Smooth muscle cell (in vitro differentiated cells): ENCODE data around the gene AGPAT4. TPM values are rescaled to one million over a fixed set of nuclear protein-coding genes. Genes with fewer than 3 reads are reported as not detected.

Source experiments
- DNase-seq: peaks from one replicate; lab custom pipeline; 2025; ENCODE audit not compliant: unreplicated experiment; lab: John Stamatoyannopoulos, UW
- H2AFZ ChIP-seq: fragments of 200-600 bp; sonication (generic); 2 replicates; pipeline ENCODE4 v1.6.0; 2016; ENCODE audit warnings: antibody characterized with exemption, low read depth, mild to moderate bottlenecking
- H3F3A ChIP-seq: fragments of 200-600 bp; sonication (generic); 2 replicates; pipeline ENCODE4 v1.6.0; 2017; ENCODE audit warnings: antibody characterized with exemption, low read depth
- H3K27ac ChIP-seq: fragments of 200-600 bp; sonication (generic); 2 replicates; pipeline ENCODE4 v1.5.1; 2016; ENCODE audit warnings: low read depth, mild to moderate bottlenecking
- H3K27me3 ChIP-seq: fragments of 200-600 bp; sonication (generic); 2 replicates; pipeline ENCODE4 v1.6.1; 2016; ENCODE audit warnings: low read depth, mild to moderate bottlenecking
- H3K36me3 ChIP-seq: fragments of 200-600 bp; sonication (generic); 2 replicates; pipeline ENCODE4 v1.5.1; 2016; ENCODE audit warnings: low read depth
- H3K4me1 ChIP-seq: fragments of 200-600 bp; sonication (generic); 2 replicates; pipeline ENCODE4 v1.5.1; 2016; ENCODE audit warnings: low read depth
- H3K4me2 ChIP-seq: fragments of 200-600 bp; sonication (generic); 2 replicates; pipeline ENCODE4 v1.6.0; 2016; ENCODE audit warnings: mild to moderate bottlenecking
- H3K4me3 ChIP-seq: fragments of 200-600 bp; sonication (generic); 2 replicates; pipeline ENCODE4 v1.5.1; 2016; ENCODE audit warnings: mild to moderate bottlenecking
- H3K79me2 ChIP-seq: fragments of 200-600 bp; sonication (generic); 2 replicates; pipeline ENCODE4 v1.6.0; 2016; ENCODE audit warnings: low read depth, mild to moderate bottlenecking
- H3K9ac ChIP-seq: fragments of 200-600 bp; sonication (generic); 2 replicates; pipeline ENCODE4 v1.6.0; 2016; ENCODE audit warnings: low read depth
- H3K9me3 ChIP-seq: fragments of 200-600 bp; sonication (generic); replicated peaks from 2 replicates; pipeline ENCODE4 v1.5.1; 2016; ENCODE audit warnings: low read depth
- H4K20me1 ChIP-seq: fragments of 200-600 bp; sonication (generic); 2 replicates; pipeline ENCODE4 v1.6.0; 2016; ENCODE audit warnings: low read depth
- WGBS: methylation state at CpG from one replicate; pipeline ENCODE4 v1.1.7; 2016; ENCODE audit warnings: low lambda C conversion rate; 5-methylcytosine and 5-hydroxymethylcytosine counted together
- polyA plus RNA-seq: library from polyadenylated mRNA; unstranded; fragments of >200 nt; fragmentation: Nextera tagmentation; extraction: Ambion mirVana; gene quantifications from 2 replicates; pipeline ENCODE4 v1.2.1, GENCODE V29; 2016
- total RNA-seq: library from RNA; depleted of rRNA; stranded (reverse); fragments of >200 nt; gene quantifications from 2 replicates; pipeline ENCODE4 v1.2.3, GENCODE V29; 2014
- TF ChIP-seq, protein P1 (sequence below): fragments of 200-600 bp; sonication (generic); IDR thresholded peaks from 2 replicates; pipeline ENCODE4 v1.5.1; 2017; ENCODE audit warnings: borderline replicate concordance, mild to moderate bottlenecking, antibody characterized with exemption; ENCODE audit not compliant: insufficient read depth, poor library complexity, severe bottlenecking

Gene AGPAT4
- total and polyA plus RNA-seq, 2 experiments from 2014 or later, result 51.4 to 51.8 TPM

DNA sequence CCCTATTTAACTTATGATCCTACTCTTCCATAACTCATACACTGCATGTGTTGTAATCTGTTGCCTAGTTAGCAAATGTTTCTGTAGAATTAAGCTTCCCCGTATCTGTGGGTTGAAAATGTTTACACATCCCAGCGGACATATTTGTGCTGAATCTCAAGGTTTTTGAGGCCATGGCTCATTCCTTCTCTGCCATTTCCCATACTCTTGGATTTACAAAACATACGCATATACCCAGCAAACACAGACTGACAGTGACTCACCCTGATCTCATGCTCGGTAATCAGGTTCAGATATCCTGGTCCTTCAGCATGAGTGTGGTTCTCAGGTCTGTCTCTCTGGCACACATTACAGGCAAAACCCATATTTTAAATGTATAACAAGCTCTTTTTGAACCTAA lies 58.7 kb downstream of the AGPAT4 start:
- Histone ChIP-seq H3K36me3 (no peaks in the 10 kb centered on the region), H3K4me2 (peak overlapping the region; percentile 27), H2AFZ (no peak overlapping the region), H3K27ac (peak overlapping the region; percentile 99), H3K27me3 (no peaks in the 10 kb centered on the region), H4K20me1 (no peaks in the 10 kb centered on the region), H3K9me3 (no peaks in the 10 kb centered on the region), H3F3A (peaks cover 17% of the 10 kb centered on the region), H3K4me3 (no peak overlapping the region), H3K4me1 (no peaks in the 10 kb centered on the region), H3K9ac (peak overlapping the region; percentile 84), H3K79me2 (peaks cover 67% of the 10 kb centered on the region)
- DNase-seq, result no peak
- TF ChIP-seq, protein P1, sequence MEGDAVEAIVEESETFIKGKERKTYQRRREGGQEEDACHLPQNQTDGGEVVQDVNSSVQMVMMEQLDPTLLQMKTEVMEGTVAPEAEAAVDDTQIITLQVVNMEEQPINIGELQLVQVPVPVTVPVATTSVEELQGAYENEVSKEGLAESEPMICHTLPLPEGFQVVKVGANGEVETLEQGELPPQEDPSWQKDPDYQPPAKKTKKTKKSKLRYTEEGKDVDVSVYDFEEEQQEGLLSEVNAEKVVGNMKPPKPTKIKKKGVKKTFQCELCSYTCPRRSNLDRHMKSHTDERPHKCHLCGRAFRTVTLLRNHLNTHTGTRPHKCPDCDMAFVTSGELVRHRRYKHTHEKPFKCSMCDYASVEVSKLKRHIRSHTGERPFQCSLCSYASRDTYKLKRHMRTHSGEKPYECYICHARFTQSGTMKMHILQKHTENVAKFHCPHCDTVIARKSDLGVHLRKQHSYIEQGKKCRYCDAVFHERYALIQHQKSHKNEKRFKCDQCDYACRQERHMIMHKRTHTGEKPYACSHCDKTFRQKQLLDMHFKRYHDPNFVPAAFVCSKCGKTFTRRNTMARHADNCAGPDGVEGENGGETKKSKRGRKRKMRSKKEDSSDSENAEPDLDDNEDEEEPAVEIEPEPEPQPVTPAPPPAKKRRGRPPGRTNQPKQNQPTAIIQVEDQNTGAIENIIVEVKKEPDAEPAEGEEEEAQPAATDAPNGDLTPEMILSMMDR, result no peak
- 20% methylated on average over 4 of the region's 4 CpGs for WGBS

GRCh38 chr6:161214722-161215121 lies 59.1 kb downstream of the AGPAT4 start:
- Histone ChIP-seq H3K27me3 (no peaks in the 10 kb centered on the region), H3K9ac (peak overlapping the region; percentile 84), H3F3A (peaks cover 19% of the 10 kb centered on the region), H3K27ac (peak overlapping the region; percentile 99), H2AFZ (no peak overlapping the region), H3K4me1 (no peaks in the 10 kb centered on the region), H3K4me2 (peak overlapping the region; percentile 67), H3K79me2 (peaks cover 67% of the 10 kb centered on the region), H3K9me3 (no peaks in the 10 kb centered on the region), H4K20me1 (no peaks in the 10 kb centered on the region), H3K4me3 (no peak overlapping the region), H3K36me3 (no peaks in the 10 kb centered on the region)
- WGBS, result 39% methylated on average over 5 of the region's 5 CpGs
- no peak for DNase-seq
- TF ChIP-seq, protein P1, result no peak

- Histone ChIP-seq H3K9ac (no peak overlapping the region), H3K4me1 (no peaks in the 10 kb centered on the region), H3K36me3 (no peaks in the 10 kb centered on the region), H2AFZ (no peak overlapping the region), H3K4me2 (no peak overlapping the region), H3K27ac (peak overlapping the region; percentile 99), H3K4me3 (no peak overlapping the region), H4K20me1 (no peaks in the 10 kb centered on the region), H3K9me3 (no peaks in the 10 kb centered on the region), H3F3A (peaks cover 19% of the 10 kb centered on the region), H3K79me2 (peaks cover 67% of the 10 kb centered on the region), H3K27me3 (no peaks in the 10 kb centered on the region)
- WGBS, result 100% methylated on average over 1 of the region's 1 CpG
- TF ChIP-seq, protein P1, result no peak
- DNase-seq, result no peak
Observed at GRCh38 chr6:161212902-161213301, 61.0 kb downstream of the AGPAT4 start.

- no peak overlapping the region for H3K27ac ChIP-seq
- H3K4me3 ChIP-seq, result no peak overlapping the region
- H3K27me3 ChIP-seq, result no peaks in the 10 kb centered on the region
- no peaks in the 10 kb centered on the region for H4K20me1 ChIP-seq
- H2AFZ ChIP-seq, result no peak overlapping the region
- H3K4me2 ChIP-seq, result no peak overlapping the region
- H3K79me2 ChIP-seq, result peaks cover 79% of the 10 kb centered on the region
- WGBS, result 90% methylated on average over 3 of the region's 3 CpGs
- H3K9ac ChIP-seq, result no peak overlapping the region
- TF ChIP-seq, protein P1, result no peak
- no peak for DNase-seq
- H3K36me3 ChIP-seq, result no peaks in the 10 kb centered on the region
- peaks cover 3% of the 10 kb centered on the region for H3K4me1 ChIP-seq
- peaks cover 13% of the 10 kb centered on the region for H3F3A ChIP-seq
- H3K9me3 ChIP-seq, result no peaks in the 10 kb centered on the region
Observed at GRCh38 chr6:161211380-161212035, 62.4 kb downstream of the AGPAT4 start.
